GM18868 (cell line): Measurements from ENCODE around the gene MARK1.

ENCODE experiments used
- ATAC-seq: cut with Tn5 transposase; IDR thresholded peaks from one replicate; pipeline ENCODE4 v1.9.1; 2021; ENCODE audit warnings: mild to moderate bottlenecking, moderate library complexity; ENCODE audit not compliant: unreplicated experiment

Gene MARK1

DNA sequence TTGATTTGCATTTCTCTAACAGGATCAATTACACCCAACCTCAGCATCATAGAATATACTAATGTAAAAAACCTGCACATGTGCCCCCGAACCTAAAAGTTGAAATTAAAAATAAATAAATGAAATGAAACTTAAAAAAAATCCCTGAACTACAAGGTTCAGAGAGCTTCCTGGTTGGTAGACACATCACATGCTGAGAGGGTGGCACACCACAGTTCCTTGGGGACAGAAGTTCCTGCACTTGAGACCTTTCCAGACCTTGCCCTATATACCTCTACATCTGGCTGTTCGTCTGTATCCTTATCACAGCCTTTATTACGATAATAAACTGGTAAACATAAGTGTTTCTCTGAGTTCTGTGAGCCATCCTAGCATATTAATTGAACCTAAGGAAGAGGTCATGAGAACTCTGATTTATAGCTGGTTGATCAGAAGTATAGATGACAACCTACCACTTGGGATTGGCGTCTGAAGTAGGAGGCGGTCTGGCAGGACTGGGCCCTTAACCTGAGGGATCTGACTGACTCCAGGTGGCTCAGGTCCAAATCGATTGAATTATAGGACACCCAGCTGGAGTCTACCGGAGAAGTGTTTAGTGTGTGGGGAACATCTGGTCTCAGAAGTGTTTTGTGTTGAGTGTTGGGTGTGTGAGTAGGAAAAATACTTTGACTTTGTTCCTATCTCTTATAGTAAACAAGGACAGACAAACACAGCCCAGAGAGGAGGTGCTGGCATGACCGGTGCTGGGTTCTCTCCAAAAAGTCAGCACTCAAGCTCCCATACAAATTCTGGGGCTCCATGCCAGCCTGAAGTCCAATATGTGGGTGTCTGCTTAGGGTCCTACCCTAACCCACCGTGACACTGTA lies 181.2 kb downstream of the MARK1 start:
- ATAC-seq: no peak

DNA sequence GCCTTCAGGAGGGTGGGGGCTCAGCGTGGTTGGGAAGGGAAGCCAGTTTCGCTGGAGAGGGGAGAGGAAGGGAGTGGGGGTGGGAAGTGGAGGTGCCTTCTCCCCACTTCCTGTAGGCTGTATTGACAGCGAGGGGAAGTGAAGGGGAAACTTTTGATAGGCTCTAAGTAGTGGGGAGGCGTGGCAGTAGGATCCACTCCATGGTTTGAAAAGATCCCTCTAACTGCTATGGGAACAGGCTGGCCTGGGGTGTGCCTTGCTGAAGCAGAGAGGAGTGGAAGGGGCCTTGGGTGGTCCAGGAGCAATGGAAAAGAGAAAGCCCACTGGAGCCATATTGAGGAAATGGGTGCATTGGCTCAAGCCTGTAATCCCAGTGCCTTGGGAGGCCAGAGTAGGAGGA lies 182.4 kb downstream of the MARK1 start:
- ATAC-seq: no peak

DNA sequence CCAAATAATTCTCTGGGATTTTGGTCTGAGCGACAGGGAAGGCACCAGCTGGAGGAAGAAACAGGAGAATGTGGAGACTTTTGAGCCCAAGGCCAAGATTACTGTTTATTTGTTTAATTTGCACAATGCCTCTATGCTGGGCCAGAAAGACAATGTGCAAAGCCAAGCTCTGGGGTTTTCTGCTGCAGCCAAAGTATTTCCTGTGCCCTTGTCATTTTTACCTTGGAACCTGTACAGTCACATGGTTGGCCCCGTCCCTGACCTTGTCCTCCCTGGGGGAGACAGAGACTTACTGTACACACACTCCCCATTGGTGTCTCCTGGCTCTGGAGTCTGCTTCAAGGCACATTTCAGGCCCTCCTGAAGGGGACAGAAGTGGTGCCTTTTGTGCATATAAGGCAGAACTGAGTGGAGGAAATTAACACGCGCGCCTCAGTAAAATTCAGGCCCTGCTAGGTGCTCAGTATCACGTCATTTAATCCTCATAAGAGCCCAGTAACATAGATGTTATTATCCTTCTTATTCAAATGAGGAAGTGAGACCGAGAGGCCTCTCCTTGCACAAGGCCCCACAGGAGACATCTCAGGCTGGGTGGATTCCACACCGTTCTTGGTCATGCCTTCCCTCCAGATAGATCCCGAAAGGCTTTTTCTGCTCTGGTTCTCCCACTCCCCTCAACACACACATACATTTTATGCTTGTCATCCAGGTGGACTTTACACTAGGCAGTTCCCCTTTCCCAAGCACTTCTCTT lies 183.3 kb downstream of the MARK1 start:
- peak; percentile 94 for ATAC-seq
